ENCODE results near the gene GJB3. TPM values are rescaled to one million over a fixed set of nuclear protein-coding genes. Genes with fewer than 3 reads are reported as not detected.

GJB3 gene
- total RNA-seq, 1 experiment from 2014 or later, result 89.9 TPM

- H3K9me2 ChIP-seq (replicated peaks; ENCODE audit: low read length), result no peaks in the 10 kb centered on the region
- H3K27ac ChIP-seq (ENCODE audit: low read length), result peak overlapping the region; percentile 94
- peak overlapping the region; percentile 93 for H3K9ac ChIP-seq (ENCODE audit: low read length)
- no peaks in the 10 kb centered on the region for H3F3A ChIP-seq (ENCODE audit: low read length, unreplicated experiment)
- no peak overlapping the region for H2AFZ ChIP-seq (ENCODE audit: low read length)
- intact Hi-C loops (cut with micrococcal nuclease), result loop anchor here (2.0 kb wide), 1 partner anchor 17 kb away; no protein-coding TSS in a partner anchor
- no peak for ATAC-seq
- H3K4me3 ChIP-seq (ENCODE audit: low read length), result peak overlapping the region; percentile 96; the same call in 1 of the 2 replicates
- BruUV-seq (replicated peaks), result no TSS peak
- peaks cover 51% of the 10 kb centered on the region for H3K79me2 ChIP-seq (ENCODE audit: low read length)
- ChIA-PET CTCF (interaction anchor here (1.2 kb wide), 1 partner anchor 27 kb away, joined by 4 read pairs; no protein-coding TSS in a partner anchor), POLR2A (ENCODE audit: unreplicated experiment) (interaction anchor here (0.8 kb wide), 1 partner anchor 17 kb away, joined by 3 read pairs; no protein-coding TSS in a partner anchor)
- DNase-seq, result no peak
- no peaks in the 10 kb centered on the region for H3K27me3 ChIP-seq (ENCODE audit: low read length)
- TF ChIP-seq EZH2phosphoT487 (IDR thresholded peaks at IDR 0.05; ENCODE audit: borderline replicate concordance, low read length) (no peak), CTCF (conservative IDR thresholded peaks at IDR 0.05; ENCODE audit: low read depth, low read length) (no peak), EZH2 (IDR thresholded peaks at IDR 0.05; ENCODE audit: low read length, unreplicated experiment) (no peak)
- H4K20me1 ChIP-seq (ENCODE audit: low read length), result no peaks in the 10 kb centered on the region
- H3K9me3 ChIP-seq (ENCODE audit: low read length), result no peaks in the 10 kb centered on the region
- peak overlapping the region; percentile 98 for H3K4me2 ChIP-seq (ENCODE audit: low read length)
- H3K36me3 ChIP-seq (ENCODE audit: low read depth, low read length), result peaks cover 12% of the 10 kb centered on the region; the same call in 1 of the 2 replicates
- peaks cover 59% of the 10 kb centered on the region for H3K4me1 ChIP-seq (ENCODE audit: insufficient read depth, low read length)
Measured at GRCh38 chr1:34779962-34780361, 1.1 kb upstream of the GJB3 start.

- no peaks in the 10 kb centered on the region for H3K27me3 ChIP-seq (ENCODE audit: low read length)
- peak overlapping the region; percentile 94 for H3K27ac ChIP-seq (ENCODE audit: low read length)
- H3K79me2 ChIP-seq (ENCODE audit: low read length), result peaks cover 56% of the 10 kb centered on the region
- ChIA-PET CTCF (interaction anchor here (1.0 kb wide), 1 partner anchor 18 kb away, joined by 3 read pairs; no protein-coding TSS in a partner anchor), POLR2A (ENCODE audit: unreplicated experiment) (interaction anchor here (0.6 kb wide), 1 partner anchor 1345 kb away, joined by 3 read pairs; no protein-coding TSS in a partner anchor)
- H3F3A ChIP-seq (ENCODE audit: low read length, unreplicated experiment), result no peaks in the 10 kb centered on the region
- H3K4me3 ChIP-seq (ENCODE audit: low read length), result peak overlapping the region; percentile 96
- peak overlapping the region; percentile 74 for H2AFZ ChIP-seq (ENCODE audit: low read length)
- peak overlapping the region; percentile 93 for H3K9ac ChIP-seq (ENCODE audit: low read length)
- intact Hi-C loops (cut with micrococcal nuclease), result no loop called here
- H3K4me2 ChIP-seq (ENCODE audit: low read length), result peak overlapping the region; percentile 98
- TSS peak; percentile 61 for BruUV-seq (replicated peaks)
- peaks cover 17% of the 10 kb centered on the region for H3K36me3 ChIP-seq (ENCODE audit: low read depth, low read length)
- DNase-seq (peak; percentile 34), ATAC-seq (no peak)
- TF ChIP-seq CTCF (conservative IDR thresholded peaks at IDR 0.05; ENCODE audit: low read depth, low read length), result no peak
- TF ChIP-seq EZH2phosphoT487 (IDR thresholded peaks at IDR 0.05; ENCODE audit: borderline replicate concordance, low read length), result no peak
- TF ChIP-seq EZH2 (IDR thresholded peaks at IDR 0.05; ENCODE audit: low read length, unreplicated experiment), result no peak
- peaks cover 65% of the 10 kb centered on the region for H3K4me1 ChIP-seq (ENCODE audit: insufficient read depth, low read length)
- no peaks in the 10 kb centered on the region for H4K20me1 ChIP-seq (ENCODE audit: low read length)
- no peaks in the 10 kb centered on the region for H3K9me3 ChIP-seq (ENCODE audit: low read length)
- H3K9me2 ChIP-seq (replicated peaks; ENCODE audit: low read length), result no peaks in the 10 kb centered on the region
Measured at GRCh38 chr1:34780528-34780927, 486 bp upstream of the GJB3 start.

DNA sequence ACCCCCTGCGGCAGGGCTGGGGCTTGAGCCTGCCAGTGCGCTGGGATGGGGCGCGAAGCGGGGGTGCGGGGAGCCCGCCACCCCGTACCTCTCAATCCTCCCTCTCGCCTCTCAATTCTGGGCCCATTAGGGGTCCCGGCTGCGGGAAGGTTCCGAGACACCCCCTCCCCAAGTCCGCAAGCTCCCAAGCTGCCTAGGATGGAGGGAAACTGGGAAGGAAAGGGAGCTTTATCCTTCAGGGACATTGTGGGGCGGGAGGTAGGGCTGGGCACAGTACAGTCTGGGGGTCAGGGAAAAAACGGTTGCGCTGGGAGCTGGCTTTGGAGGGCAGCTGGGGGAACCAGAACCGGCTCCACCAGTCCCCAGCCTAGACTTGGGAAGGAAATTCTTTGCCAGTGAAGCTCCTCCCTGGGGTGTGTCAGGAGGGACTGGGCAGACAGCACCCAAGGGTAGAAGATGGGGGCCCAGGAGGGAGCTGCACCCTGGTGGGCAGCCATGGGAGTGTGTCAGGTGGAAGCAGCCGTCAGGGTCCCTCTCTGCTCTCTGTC is 904 bp downstream of the GJB3 start:
- Histone ChIP-seq H3K27me3 (ENCODE audit: low read length) (no peaks in the 10 kb centered on the region), H3K4me3 (ENCODE audit: low read length) (peak overlapping the region; percentile 96), H3K4me1 (ENCODE audit: insufficient read depth, low read length) (peaks cover 76% of the 10 kb centered on the region), H3K9me2 (replicated peaks; ENCODE audit: low read length) (no peaks in the 10 kb centered on the region), H3K36me3 (ENCODE audit: low read depth, low read length) (peaks cover 27% of the 10 kb centered on the region), H3K9ac (ENCODE audit: low read length) (peak overlapping the region; percentile 93), H3K79me2 (ENCODE audit: low read length) (peaks cover 59% of the 10 kb centered on the region), H2AFZ (ENCODE audit: low read length) (peak overlapping the region; percentile 74), H3K9me3 (ENCODE audit: low read length) (no peaks in the 10 kb centered on the region), H3K4me2 (ENCODE audit: low read length) (peak overlapping the region; percentile 98), H3F3A (ENCODE audit: low read length, unreplicated experiment) (no peaks in the 10 kb centered on the region), H4K20me1 (ENCODE audit: low read length) (0 out of 2 replicates have a peak, but pooled peaks cover 6% of the 10 kb centered on the region), H3K27ac (ENCODE audit: low read length) (peak overlapping the region; percentile 94)
- DNase-seq, result peak; percentile 86
- POLR2A ChIA-PET (ENCODE audit: unreplicated experiment), result interaction anchor here (0.6 to 1.0 kb wide), 3 partner anchors 19 to 1445 kb away, joined by 3 to 5 read pairs (median 3); no protein-coding TSS in a partner anchor
- CTCF ChIA-PET, result interaction anchor here (0.8 to 1.1 kb wide), 2 partner anchors 39 to 71 kb away, joined by 4 to 7 read pairs; no protein-coding TSS in a partner anchor
- TF ChIP-seq EZH2 (IDR thresholded peaks at IDR 0.05; ENCODE audit: low read length, unreplicated experiment) (no peak), CTCF (conservative IDR thresholded peaks at IDR 0.05; ENCODE audit: low read depth, low read length) (peak; percentile 5; the same call in 1 of the 2 replicates)
- intact Hi-C loops (cut with micrococcal nuclease), result no loop called here
- ATAC-seq, result peak; percentile 26
- BruUV-seq (replicated peaks), result TSS peak; percentile 52

All from PC-3 (cell line).